ENCODE results near the gene PAXX. TPM values are rescaled to one million over a fixed set of nuclear protein-coding genes. Genes with fewer than 3 reads are reported as not detected.

Gene PAXX
- total RNA-seq, 1 donor from 2014 or later, result 10.0 TPM

GRCh38 chr9:137026828-137027227, 34.6 kb downstream of the PAXX start:
- no peak overlapping the region for H3K4me3 ChIP-seq (ENCODE audit: low read depth, low read length)

GRCh38 chr9:137027369-137028262, 35.4 kb downstream of the PAXX start, which contains the start of gene ABCA2:
Gene ABCA2, minus strand, starts transcription at chr9:137028237. Its CDS starts 97 bp downstream, at chr9:137028140.
- H3K36me3 ChIP-seq (ENCODE audit: control insufficient read depth, insufficient read depth, low read length), result no peaks in the 10 kb centered on the region
- no peak for FAIRE-seq
- no peak for TF ChIP-seq CTCF (IDR thresholded peaks at IDR 0.05; ENCODE audit: insufficient read depth, low read length, severe bottlenecking)
- H3K27me3 ChIP-seq (ENCODE audit: control insufficient read depth, insufficient read depth, low read length), result no peaks in the 10 kb centered on the region
- peak within 1 kb of the TSS; percentile 41 for H3K4me3 ChIP-seq (ENCODE audit: low read depth, low read length)
- no peak for DNase-seq (ENCODE audit: low read depth)

More at GRCh38 chr9:137026828-137027227, 34.6 kb downstream of the PAXX start:
- TF ChIP-seq CTCF (IDR thresholded peaks at IDR 0.05; ENCODE audit: insufficient read depth, low read length, severe bottlenecking), result no peak
- no peak for FAIRE-seq
- no peaks in the 10 kb centered on the region for H3K36me3 ChIP-seq (ENCODE audit: control insufficient read depth, insufficient read depth, low read length)
- DNase-seq (ENCODE audit: low read depth), result no peak
- no peaks in the 10 kb centered on the region for H3K27me3 ChIP-seq (ENCODE audit: control insufficient read depth, insufficient read depth, low read length)

- no peaks in the 10 kb centered on the region for H3K36me3 ChIP-seq (ENCODE audit: control insufficient read depth, insufficient read depth, low read length)
- no peak for FAIRE-seq
- peak; percentile 12 for DNase-seq (ENCODE audit: low read depth)
- TF ChIP-seq CTCF (IDR thresholded peaks at IDR 0.05; ENCODE audit: insufficient read depth, low read length, severe bottlenecking), result peak; percentile 67
- H3K4me3 ChIP-seq (ENCODE audit: low read depth, low read length), result peak overlapping the region; percentile 41
- H3K27me3 ChIP-seq (ENCODE audit: control insufficient read depth, insufficient read depth, low read length), result no peaks in the 10 kb centered on the region
Observed at GRCh38 chr9:137028263-137029057, 36.2 kb downstream of the PAXX start.

- peak overlapping the region; percentile 40 for H3K4me3 ChIP-seq (ENCODE audit: low read depth, low read length)
- DNase-seq (ENCODE audit: low read depth), result peak; percentile 23
- no peaks in the 10 kb centered on the region for H3K36me3 ChIP-seq (ENCODE audit: control insufficient read depth, insufficient read depth, low read length)
- no peak for FAIRE-seq
- peak; percentile 94 for TF ChIP-seq CTCF (IDR thresholded peaks at IDR 0.05; ENCODE audit: insufficient read depth, low read length, severe bottlenecking)
- H3K27me3 ChIP-seq (ENCODE audit: control insufficient read depth, insufficient read depth, low read length), result no peaks in the 10 kb centered on the region
Observed at GRCh38 chr9:137029058-137029936, 37.1 kb downstream of the PAXX start.

GRCh38 chr9:137030006-137030405, 37.8 kb downstream of the PAXX start:
- DNase-seq (ENCODE audit: low read depth), result no peak
- FAIRE-seq, result no peak
- Histone ChIP-seq H3K4me3 (ENCODE audit: low read depth, low read length) (no peak overlapping the region), H3K27me3 (ENCODE audit: control insufficient read depth, insufficient read depth, low read length) (no peaks in the 10 kb centered on the region), H3K36me3 (ENCODE audit: control insufficient read depth, insufficient read depth, low read length) (no peaks in the 10 kb centered on the region)
- TF ChIP-seq CTCF (IDR thresholded peaks at IDR 0.05; ENCODE audit: insufficient read depth, low read length, severe bottlenecking), result no peak

All from bronchial epithelial cell (primary cell).